Activated naive CD4-positive, alpha-beta T cell treated with anti-CD3 and anti-CD28 coated beads, Interleukin-2, amount 10 ng/mL, durations not matched to agents 5 hours and 36 hours (primary cell): Measurements from ENCODE around the gene RASSF9. TPM values are rescaled to one million over a fixed set of nuclear protein-coding genes. Genes with fewer than 3 reads are reported as not detected.

Source experiments
- total RNA-seq, 2 experiments: library from RNA; stranded (reverse); gene quantifications; one replicate each; pipeline ENCODE4 v1.2.3, GENCODE V29; 2021

The RASSF9 gene
- not detected for total RNA-seq

DNA sequence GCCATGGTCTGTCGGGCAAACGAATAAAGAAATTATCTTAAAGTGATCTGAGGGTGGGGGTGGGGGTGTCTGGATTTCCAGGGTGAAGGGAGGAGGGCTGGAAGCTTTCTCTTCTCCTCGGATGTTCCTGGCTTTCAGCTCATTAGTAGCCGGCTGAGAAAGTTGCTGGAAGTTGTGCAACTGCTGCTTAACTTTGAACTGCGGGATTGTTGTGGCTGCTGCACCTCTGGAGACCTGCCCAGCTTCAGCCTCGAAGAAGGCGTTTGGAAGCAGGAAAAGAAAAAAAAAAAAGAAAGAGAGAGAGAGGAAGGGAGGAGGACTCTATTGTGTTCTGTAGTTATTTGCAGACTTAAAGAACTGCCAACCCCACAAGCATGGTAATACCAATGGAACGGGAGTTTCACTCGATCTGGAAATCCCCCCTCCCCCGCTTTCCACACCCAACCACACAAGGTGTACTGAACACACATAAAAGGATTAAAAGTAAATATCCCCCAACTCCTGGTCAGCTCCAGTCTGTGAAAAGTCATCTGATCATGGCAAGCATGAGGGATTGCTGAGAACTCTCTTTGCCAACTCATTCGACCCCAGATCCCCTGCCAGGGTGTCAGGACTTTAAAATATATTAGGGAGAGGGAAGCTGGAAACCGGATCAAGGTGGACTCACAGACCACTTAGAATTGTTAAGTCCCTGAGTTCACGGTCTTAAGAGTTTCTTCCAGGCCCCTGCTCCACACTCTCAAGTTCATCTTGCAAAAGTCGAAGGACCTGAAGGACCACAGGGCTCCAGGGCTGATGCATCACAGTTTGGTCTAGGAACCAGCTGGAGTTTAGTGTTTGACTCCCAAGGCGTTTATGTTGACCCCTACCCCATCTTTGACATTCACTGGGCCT, at the start of gene RASSF9:
RASSF9 (minus strand) TSS at position 213 of the 894 bp plus-strand sequence; CDS start at position 5, 208 bp downstream.

DNA sequence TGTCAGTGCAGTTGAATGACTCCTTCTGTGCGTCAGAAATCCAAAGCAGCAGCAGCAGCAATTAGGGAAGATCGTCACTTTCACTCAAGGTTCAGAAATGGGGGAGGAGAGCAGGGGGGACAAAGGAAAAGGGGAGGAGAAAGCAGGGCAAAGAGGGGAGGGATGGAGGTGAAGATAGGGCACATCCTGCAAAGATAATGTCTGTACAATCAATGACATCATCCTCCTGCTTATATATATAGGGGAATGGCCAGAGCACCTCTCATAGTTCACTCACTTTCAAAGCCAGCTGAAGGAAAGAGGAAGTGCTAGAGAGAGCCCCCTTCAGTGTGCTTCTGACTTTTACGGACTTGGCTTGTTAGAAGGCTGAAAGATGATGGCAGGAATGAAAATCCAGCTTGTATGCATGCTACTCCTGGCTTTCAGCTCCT, 37.8 kb upstream of the RASSF9 start, which contains the start of gene NTS:
NTS (plus strand) TSS at position 265 of the 431 bp plus-strand sequence; CDS start at position 374, 109 bp downstream.

Other genes with a start within 250 kb of the RASSF9 start
- not detected for gene NTS, start 37.9 kb upstream of the RASSF9 start, total RNA-seq